ENCODE results near the gene MTAP. TPM values are rescaled to one million over a fixed set of nuclear protein-coding genes. Genes with fewer than 3 reads are reported as not detected.

Gene MTAP
- total RNA-seq, 1 experiment from 2014 or later, result 326 TPM

DNA sequence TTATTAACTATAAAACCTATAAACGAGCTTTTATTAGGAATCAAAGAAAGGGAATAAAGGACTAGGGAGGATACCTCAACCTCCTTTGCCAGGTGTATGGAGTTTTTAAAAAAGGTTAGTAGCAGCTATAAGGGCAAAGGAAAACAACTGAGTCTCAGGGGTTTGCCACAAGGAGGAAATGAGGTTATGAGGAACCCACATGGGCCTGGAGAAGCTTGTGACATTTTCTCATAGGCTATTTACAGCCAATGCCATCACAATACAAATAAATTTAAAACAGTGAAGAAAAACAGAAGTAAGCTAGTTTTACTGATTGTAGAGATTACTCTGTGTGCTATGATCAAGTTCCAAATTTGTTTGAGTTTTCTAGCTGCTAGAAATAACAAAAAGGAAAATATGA, 99.1 kb downstream of the MTAP start:
- Histone ChIP-seq H3K9ac (ENCODE audit: low read length) (no peak overlapping the region), H3K27me3 (ENCODE audit: insufficient read depth, low read length) (no peaks in the 10 kb centered on the region), H3K36me3 (ENCODE audit: control insufficient read depth in 1 of 2, insufficient read depth in 2 of 2, low read length in 2 of 2) (no peaks in the 10 kb centered on the region), H3K9me2 (ENCODE audit: insufficient read depth) (no peaks in the 10 kb centered on the region), H3K79me2 (ENCODE audit: insufficient read depth, low read length) (no peaks in the 10 kb centered on the region), H2AFZ (ENCODE audit: low read depth, low read length, poor library complexity, severe bottlenecking) (no peak overlapping the region), H3K4me1 (ENCODE audit: control insufficient read depth in 1 of 2, insufficient read depth in 2 of 2, low read length in 2 of 2) (no peaks in the 10 kb centered on the region), H3K4me3 (replicated peaks in 1 of 2; ENCODE audit: low read depth in 1 of 2, low read length in 2 of 2) (no peak overlapping the region), H3K9me3 (ENCODE audit: control insufficient read depth in 1 of 2, insufficient read depth in 1 of 2, low read depth in 1 of 2, low read length in 2 of 2) (no peaks in the 10 kb centered on the region; a peak in 1 of 4 replicates), H3K4me2 (ENCODE audit: low read length) (no peak overlapping the region), H3K27ac (ENCODE audit: low read depth, low read length) (no peak overlapping the region), H4K20me1 (ENCODE audit: insufficient read depth) (no peaks in the 10 kb centered on the region)
- CTCF ChIA-PET, result interaction anchor here (1.5 kb wide), 1 partner anchor 467 kb away, joined by 4 read pairs; no protein-coding TSS in a partner anchor
- no peak for TF ChIP-seq ZBTB33 (IDR thresholded peaks at IDR 0.05; ENCODE audit: extremely low read depth, insufficient replicate concordance, low read length)
- no peak for TF ChIP-seq POLR2AphosphoS5 (IDR thresholded peaks at IDR 0.05; ENCODE audit: low read depth, low read length)
- TF ChIP-seq ZNF274 (IDR thresholded peaks at IDR 0.05; ENCODE audit: low read depth, low read length), result no peak
- no peak for TF ChIP-seq TCF7L2 (IDR thresholded peaks at IDR 0.05; ENCODE audit: borderline replicate concordance, extremely low read depth, insufficient read depth, insufficient read length)
- no peak for TF ChIP-seq SRF (IDR thresholded peaks at IDR 0.05; ENCODE audit: low read depth)
- TF ChIP-seq, protein P1, sequence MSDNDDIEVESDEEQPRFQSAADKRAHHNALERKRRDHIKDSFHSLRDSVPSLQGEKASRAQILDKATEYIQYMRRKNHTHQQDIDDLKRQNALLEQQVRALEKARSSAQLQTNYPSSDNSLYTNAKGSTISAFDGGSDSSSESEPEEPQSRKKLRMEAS (IDR thresholded peaks at IDR 0.05), result no peak
- TF ChIP-seq POLR2A (IDR thresholded peaks at IDR 0.05; ENCODE audit: borderline replicate concordance, extremely low read depth, insufficient read depth, insufficient read length), result no peak
- no peak for TF ChIP-seq FOSL1 (IDR thresholded peaks at IDR 0.05; ENCODE audit: low read depth)
- TF ChIP-seq ZFX (IDR thresholded peaks at IDR 0.05), result no peak
- TF ChIP-seq, protein P2, sequence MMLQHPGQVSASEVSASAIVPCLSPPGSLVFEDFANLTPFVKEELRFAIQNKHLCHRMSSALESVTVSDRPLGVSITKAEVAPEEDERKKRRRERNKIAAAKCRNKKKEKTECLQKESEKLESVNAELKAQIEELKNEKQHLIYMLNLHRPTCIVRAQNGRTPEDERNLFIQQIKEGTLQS (IDR thresholded peaks at IDR 0.05), result no peak
- TF ChIP-seq, protein P3, sequence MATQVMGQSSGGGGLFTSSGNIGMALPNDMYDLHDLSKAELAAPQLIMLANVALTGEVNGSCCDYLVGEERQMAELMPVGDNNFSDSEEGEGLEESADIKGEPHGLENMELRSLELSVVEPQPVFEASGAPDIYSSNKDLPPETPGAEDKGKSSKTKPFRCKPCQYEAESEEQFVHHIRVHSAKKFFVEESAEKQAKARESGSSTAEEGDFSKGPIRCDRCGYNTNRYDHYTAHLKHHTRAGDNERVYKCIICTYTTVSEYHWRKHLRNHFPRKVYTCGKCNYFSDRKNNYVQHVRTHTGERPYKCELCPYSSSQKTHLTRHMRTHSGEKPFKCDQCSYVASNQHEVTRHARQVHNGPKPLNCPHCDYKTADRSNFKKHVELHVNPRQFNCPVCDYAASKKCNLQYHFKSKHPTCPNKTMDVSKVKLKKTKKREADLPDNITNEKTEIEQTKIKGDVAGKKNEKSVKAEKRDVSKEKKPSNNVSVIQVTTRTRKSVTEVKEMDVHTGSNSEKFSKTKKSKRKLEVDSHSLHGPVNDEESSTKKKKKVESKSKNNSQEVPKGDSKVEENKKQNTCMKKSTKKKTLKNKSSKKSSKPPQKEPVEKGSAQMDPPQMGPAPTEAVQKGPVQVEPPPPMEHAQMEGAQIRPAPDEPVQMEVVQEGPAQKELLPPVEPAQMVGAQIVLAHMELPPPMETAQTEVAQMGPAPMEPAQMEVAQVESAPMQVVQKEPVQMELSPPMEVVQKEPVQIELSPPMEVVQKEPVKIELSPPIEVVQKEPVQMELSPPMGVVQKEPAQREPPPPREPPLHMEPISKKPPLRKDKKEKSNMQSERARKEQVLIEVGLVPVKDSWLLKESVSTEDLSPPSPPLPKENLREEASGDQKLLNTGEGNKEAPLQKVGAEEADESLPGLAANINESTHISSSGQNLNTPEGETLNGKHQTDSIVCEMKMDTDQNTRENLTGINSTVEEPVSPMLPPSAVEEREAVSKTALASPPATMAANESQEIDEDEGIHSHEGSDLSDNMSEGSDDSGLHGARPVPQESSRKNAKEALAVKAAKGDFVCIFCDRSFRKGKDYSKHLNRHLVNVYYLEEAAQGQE (IDR thresholded peaks at IDR 0.05; ENCODE audit: low read depth), result no peak
- TF ChIP-seq EGR1 (IDR thresholded peaks at IDR 0.05; ENCODE audit: low read depth), result no peak
- no peak for TF ChIP-seq SIN3A (IDR thresholded peaks at IDR 0.05; ENCODE audit: low read depth)
- no peak for TF ChIP-seq YY1 (IDR thresholded peaks at IDR 0.05; ENCODE audit: extremely low read depth, insufficient replicate concordance, low read depth, low read length)
- RAD21 ChIA-PET (ENCODE audit: low non-redundant PET in 1 of 2, low total read pairs in 2 of 2, uncharacterized antibody in 2 of 2, unreplicated experiment in 2 of 2), result no interaction called here
- no TSS peak for BruUV-seq (replicated peaks)
- intact Hi-C loops (cut with micrococcal nuclease), result loop anchor here (10.0 kb wide), 2 partner anchors 313 to 343 kb away; no protein-coding TSS in a partner anchor
- no peak for DNase-seq (ENCODE audit: low read depth, low spot score)
- POLR2A ChIA-PET, result no interaction called here
- no peak for ATAC-seq

Measured in HCT116 (cell line).